Measurements from ENCODE around the gene TIAM2.

The TIAM2 gene

GRCh38 chr6:155033021-155033791 lies 38.1 kb downstream of the TIAM2 start:
- TF ChIP-seq CTCF (IDR thresholded peaks at IDR 0.05; ENCODE audit: insufficient read depth, low read length) (no peak), POLR2AphosphoS5 (IDR thresholded peaks at IDR 0.05; ENCODE audit: low read depth) (no peak), GABPA (IDR thresholded peaks at IDR 0.05; ENCODE audit: low read depth) (no peak), SPI1 (IDR thresholded peaks at IDR 0.05; ENCODE audit: borderline replicate concordance, low read depth) (no peak), REST (IDR thresholded peaks at IDR 0.05; ENCODE audit: insufficient replicate concordance, low read depth) (no peak)
- DNase-seq (ENCODE audit: low read depth in 1 of 2, low spot score in 1 of 2): no peak
- Histone ChIP-seq H3K4me3 (replicated peaks; ENCODE audit: insufficient read depth, low read length) (no peak overlapping the region), H3K27ac (replicated peaks) (no peak overlapping the region), H3K27me3 (ENCODE audit: insufficient read depth, poor library complexity, severe bottlenecking) (no peaks in the 10 kb centered on the region)

- H3K4me3 ChIP-seq (replicated peaks; ENCODE audit: insufficient read depth, low read length): no peak overlapping the region
- no peak for DNase-seq (ENCODE audit: low read depth in 1 of 2, low spot score in 1 of 2)
- no peak overlapping the region for H3K27ac ChIP-seq (replicated peaks)
- no peaks in the 10 kb centered on the region for H3K27me3 ChIP-seq (ENCODE audit: insufficient read depth, poor library complexity, severe bottlenecking)
- TF ChIP-seq REST (IDR thresholded peaks at IDR 0.05; ENCODE audit: insufficient replicate concordance, low read depth): no peak
- no peak for TF ChIP-seq CTCF (IDR thresholded peaks at IDR 0.05; ENCODE audit: insufficient read depth, low read length)
- no peak for TF ChIP-seq SPI1 (IDR thresholded peaks at IDR 0.05; ENCODE audit: borderline replicate concordance, low read depth)
- TF ChIP-seq GABPA (IDR thresholded peaks at IDR 0.05; ENCODE audit: low read depth): no peak
- TF ChIP-seq POLR2AphosphoS5 (IDR thresholded peaks at IDR 0.05; ENCODE audit: low read depth): no peak
Observed at GRCh38 chr6:155036907-155037306, 41.8 kb downstream of the TIAM2 start.

- DNase-seq (ENCODE audit: low read depth in 1 of 2, low spot score in 1 of 2): no peak
- no peaks in the 10 kb centered on the region for H3K27me3 ChIP-seq (ENCODE audit: insufficient read depth, poor library complexity, severe bottlenecking)
- H3K27ac ChIP-seq (replicated peaks): no peak overlapping the region
- no peak for TF ChIP-seq POLR2AphosphoS5 (IDR thresholded peaks at IDR 0.05; ENCODE audit: low read depth)
- no peak for TF ChIP-seq REST (IDR thresholded peaks at IDR 0.05; ENCODE audit: insufficient replicate concordance, low read depth)
- no peak for TF ChIP-seq SPI1 (IDR thresholded peaks at IDR 0.05; ENCODE audit: borderline replicate concordance, low read depth)
- no peak for TF ChIP-seq CTCF (IDR thresholded peaks at IDR 0.05; ENCODE audit: insufficient read depth, low read length)
- no peak for TF ChIP-seq GABPA (IDR thresholded peaks at IDR 0.05; ENCODE audit: low read depth)
- no peak overlapping the region for H3K4me3 ChIP-seq (replicated peaks; ENCODE audit: insufficient read depth, low read length)
Observed at GRCh38 chr6:155038104-155038503, 43.0 kb downstream of the TIAM2 start.
